OCI-LY7 (cell line): ENCODE data around the gene LRRC75A.

Source experiments
- CTCF ChIP-seq: fragments of 200-600 bp; sonication (generic); conservative IDR thresholded peaks from 2 replicates; pipeline ENCODE4 v1.5.1; 2014; ENCODE audit warnings: mild to moderate bottlenecking, antibody characterized with exemption, low read length, moderate library complexity, mixed read lengths
- EZH2phosphoT487 ChIP-seq: fragments of 200-600 bp; sonication (generic); IDR thresholded peaks from 2 replicates; pipeline ENCODE4 v1.6.1; 2018; ENCODE audit warnings: low read depth, borderline replicate concordance, mild to moderate bottlenecking, mixed run types, antibody characterized with exemption, low read length, moderate library complexity, mixed read lengths

GRCh38 chr17:16432017-16432416 is 60.0 kb downstream of the LRRC75A start:
- TF ChIP-seq CTCF (no peak), EZH2phosphoT487 (no peak)
